LHCN-M2 (cell line): ENCODE results near the gene LTN1. TPM values are rescaled to one million over a fixed set of nuclear protein-coding genes. Genes with fewer than 3 reads are reported as not detected.

Source experiments
- DNase-seq: peaks from one replicate; pipeline ENCODE4 v3.0.0-alpha.2; 2012; ENCODE audit warnings: low read depth
- total RNA-seq: library from RNA; depleted of rRNA; stranded (reverse); fragments of >200 nt; gene quantifications from 2 replicates; pipeline ENCODE4 v1.2.3, GENCODE V29; 2014

Gene LTN1
- total RNA-seq, 1 experiment from 2014 or later: 24.3 TPM

- no peak for DNase-seq
Observed at GRCh38 chr21:28928578-28929420, 63.9 kb downstream of the LTN1 start.

DNA sequence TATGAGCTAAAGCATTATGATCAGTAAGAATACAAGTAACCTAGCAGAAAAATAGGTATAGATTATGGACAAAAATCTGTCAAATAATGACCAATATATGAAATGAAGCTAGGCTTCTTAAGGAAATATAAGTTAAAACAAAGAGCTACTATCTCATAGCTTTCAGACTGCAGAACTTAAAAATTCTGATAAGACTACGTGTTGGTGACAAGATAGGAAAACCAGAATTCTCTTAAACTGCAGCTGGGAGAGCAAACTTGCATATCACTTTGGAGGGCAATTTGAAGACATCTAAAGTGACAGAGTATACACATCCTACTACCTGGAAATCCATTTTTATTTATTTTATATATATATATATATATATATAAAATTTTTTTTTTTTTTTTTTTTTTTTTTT lies 65.5 kb downstream of the LTN1 start:
- DNase-seq: no peak

- no peak for DNase-seq
Observed at GRCh38 chr21:28923439-28923975, 69.2 kb downstream of the LTN1 start.

- no peak for DNase-seq
Observed at GRCh38 chr21:28922368-28922767, 70.3 kb downstream of the LTN1 start.

DNA sequence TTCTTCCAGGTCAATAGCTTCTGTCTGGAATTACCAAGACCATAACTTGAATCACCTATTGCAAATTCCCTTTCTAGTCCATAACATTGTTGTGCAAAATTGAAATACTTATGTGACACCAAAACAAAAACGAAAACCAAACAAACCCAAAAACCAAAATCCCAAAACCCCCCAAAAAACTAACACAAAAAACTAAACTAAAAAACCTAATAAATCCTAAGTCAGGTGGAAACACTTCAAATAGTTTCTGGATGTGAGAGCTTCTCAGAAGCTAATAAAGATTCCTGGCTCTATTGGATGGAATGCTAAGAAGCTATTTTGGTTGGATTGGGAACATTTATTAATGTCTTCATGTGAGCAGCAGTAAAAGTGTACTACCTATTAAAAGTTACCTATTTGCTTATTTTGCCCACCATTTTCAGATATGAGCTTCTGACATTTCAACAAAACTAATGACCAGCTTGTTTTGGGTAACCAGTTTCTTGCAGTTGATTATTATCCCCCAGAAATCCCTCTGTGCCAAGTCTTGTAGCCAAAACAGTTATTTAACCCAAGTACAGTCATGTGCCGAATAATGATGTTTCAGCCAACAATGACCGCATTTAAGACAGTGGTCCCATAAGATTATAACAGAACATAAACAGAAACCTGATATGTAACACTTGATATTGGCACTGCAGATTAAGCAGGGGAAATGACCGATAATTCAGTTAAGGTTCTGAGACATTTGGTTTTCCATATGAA lies 76.4 kb downstream of the LTN1 start:
- DNase-seq: no peak

- no peak for DNase-seq
Observed at GRCh38 chr21:28913071-28913470, 79.6 kb downstream of the LTN1 start.

GRCh38 chr21:28910280-28910887 lies 82.3 kb downstream of the LTN1 start:
- no peak for DNase-seq

GRCh38 chr21:28908351-28908750 lies 84.3 kb downstream of the LTN1 start:
- no peak for DNase-seq

DNA sequence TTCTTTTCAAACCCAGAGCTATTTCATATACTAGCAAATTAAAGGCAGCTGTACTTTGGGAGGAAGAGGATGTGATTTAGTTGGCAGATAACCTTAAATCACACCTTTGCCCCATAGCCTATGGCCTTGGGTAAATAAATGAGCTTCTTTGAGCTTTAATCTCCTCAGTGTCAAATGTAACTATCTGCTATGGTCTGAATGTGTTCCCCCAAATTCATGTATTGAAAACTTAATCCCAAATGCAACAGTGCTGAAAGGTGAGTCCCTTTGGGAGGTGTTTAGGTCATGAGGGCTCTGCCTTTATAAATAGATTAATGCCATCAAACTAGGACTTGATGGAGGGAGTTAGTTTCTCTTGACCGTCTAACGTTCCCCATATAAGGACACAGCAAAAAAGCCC lies 85.8 kb downstream of the LTN1 start:
- no peak for DNase-seq

DNA sequence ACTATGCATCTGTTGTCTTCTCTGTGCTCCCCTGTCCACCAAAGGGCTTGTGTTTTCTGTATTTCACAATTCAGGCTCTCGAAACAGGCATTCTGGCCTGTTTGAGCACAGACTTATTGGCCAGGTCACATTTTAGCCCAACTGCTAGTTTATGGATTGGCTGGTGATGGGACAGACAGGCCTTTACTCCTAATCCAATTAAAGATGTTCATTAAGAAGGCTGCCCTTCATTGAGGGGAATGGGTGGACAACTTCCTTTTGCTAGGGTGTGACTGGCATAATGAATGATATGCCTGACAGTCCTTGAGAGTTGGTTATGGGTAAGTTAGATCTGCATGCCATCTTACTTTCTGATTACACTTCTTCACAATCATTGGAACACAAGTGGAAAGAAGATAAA lies 86.4 kb downstream of the LTN1 start:
- no peak for DNase-seq

DNA sequence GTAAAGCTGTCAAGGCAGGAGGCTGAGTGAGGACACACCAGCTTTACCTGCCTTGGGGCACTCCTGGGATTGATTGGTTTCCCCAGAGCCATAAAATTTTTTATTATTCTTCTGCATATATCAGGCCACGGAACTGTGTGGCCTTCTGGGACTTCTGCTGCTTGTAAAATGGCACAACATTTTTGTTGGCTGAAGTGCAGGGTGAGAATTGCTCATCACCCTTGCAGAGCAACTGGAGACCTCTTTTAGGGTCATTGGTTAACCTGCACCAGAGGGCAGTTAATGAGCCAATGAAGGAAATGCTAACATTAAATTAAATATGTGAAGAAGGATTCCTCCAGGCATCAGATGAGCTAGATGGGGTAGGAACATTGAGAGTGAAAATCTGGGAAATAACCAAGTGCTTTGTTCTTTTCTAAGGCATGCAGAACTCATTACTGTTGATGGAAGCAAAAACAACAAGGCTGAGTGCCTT lies 87.7 kb downstream of the LTN1 start:
- no peak for DNase-seq

GRCh38 chr21:28903448-28903847 lies 89.2 kb downstream of the LTN1 start:
- DNase-seq: no peak

DNA sequence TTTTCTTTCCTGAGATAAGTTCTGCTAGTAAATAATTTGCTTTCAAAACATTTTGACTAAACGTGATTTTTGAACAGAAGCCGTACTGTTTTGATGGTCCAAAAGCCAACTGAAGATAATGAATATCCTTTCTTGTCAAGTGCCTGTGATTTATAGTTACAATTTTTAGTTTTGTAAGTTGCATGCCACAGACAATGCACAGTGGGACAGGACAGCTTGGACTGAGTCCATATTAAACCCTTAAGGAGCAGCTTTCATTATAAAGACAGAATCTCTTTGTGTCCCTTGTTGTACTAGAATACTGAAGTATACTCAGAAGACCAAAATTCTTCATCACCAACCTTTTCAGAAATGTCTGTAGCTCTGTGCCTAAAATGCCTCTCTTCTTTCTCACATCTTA lies 92.2 kb downstream of the LTN1 start:
- DNase-seq: no peak

- peak; percentile 37 for DNase-seq
Observed at GRCh38 chr21:28899744-28900143, 92.9 kb downstream of the LTN1 start.

GRCh38 chr21:28899220-28899619 lies 93.5 kb downstream of the LTN1 start:
- DNase-seq: no peak

DNA sequence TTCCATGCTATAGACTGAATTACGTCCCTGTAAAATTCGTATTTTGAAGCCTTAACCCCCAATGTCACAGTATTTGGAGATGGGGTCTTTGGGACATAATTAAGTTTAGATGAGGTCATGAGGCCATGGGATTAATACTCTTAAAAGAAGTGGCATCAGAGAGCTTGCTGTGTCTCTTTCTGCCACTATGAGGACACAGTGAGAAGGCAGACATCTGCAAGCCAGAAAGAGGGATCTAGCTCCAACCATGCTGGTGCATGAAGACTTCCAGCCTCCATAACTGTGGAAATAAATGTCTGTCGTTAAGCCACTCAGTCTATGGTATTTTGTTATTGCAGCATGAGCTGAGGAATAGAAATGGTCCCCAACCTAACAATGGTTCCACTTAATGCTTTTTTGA lies 99.0 kb downstream of the LTN1 start:
- no peak for DNase-seq

- no peak for DNase-seq
Observed at GRCh38 chr21:28892199-28893111, 100.2 kb downstream of the LTN1 start.

- no peak for DNase-seq
Observed at GRCh38 chr21:28885853-28886177, 106.9 kb downstream of the LTN1 start.

DNA sequence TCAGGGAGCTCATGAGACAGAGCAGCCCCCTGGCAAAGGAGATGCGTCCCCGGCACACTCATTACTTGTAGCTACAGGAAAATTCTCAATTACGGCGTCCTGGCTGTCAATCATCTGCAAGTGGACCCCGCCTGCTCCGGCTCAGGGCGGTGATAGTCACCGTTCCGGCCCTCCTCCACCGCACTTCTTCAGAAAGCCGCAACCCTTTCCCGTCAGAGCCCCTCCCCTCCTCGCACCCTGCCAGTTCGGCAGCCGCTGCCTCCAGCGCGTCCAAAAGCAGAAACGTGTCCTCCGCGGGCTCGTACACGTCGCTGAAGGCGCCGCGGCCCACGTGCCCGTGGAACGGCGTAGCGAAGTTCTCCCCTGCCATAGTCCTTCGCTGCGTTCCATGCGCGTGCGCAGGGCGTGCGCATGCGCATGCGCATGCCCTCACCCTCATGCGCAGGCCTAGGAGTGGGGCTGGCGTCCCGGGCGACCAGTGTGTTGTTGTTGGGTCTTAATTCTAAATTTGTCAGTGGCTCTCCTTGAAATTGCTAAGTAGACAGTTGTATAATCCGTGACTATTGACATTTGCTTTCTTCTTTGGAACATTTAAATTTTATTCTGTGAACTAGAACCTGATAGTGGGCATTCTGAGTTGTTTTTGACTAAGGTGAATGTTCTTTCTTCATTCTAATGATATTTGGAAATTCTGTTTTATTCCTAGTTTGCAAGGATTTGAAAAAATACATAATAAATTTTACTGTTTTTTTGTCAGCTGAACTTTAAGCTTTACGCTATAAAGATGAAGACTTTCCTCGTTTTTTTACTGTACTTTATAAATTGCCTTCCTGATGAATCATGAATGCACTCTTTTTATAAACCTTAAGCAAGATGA lies 107.5 kb downstream of the LTN1 start:
- peak; percentile 92 for DNase-seq

DNA sequence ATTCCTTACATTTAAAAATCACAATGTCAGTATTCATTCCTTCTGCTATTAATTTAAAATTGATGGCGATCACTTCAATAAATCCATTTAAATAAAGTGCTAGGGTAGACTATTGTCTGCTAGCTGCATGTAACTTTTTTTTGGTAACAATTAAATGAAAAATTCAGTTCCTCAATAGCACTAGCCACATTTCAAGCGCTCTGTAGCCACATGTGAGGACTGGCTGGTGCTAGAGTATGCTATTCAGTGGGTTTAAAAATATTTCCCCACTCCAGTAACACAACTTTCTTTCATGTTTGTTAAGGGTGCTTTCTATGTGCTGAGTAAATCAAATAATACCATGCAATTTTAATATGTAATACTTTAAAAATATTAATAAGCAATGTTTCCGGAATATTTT lies 108.2 kb downstream of the LTN1 start:
- DNase-seq: peak; percentile 22
